Cardiac ventricle fibroblast (primary cell): ENCODE results near the gene BDKRB2. TPM values are rescaled to one million over a fixed set of nuclear protein-coding genes. Genes with fewer than 3 reads are reported as not detected.

Source experiments
- total RNA-seq: library from RNA; depleted of rRNA; stranded (reverse); fragments of >200 nt; gene quantifications from 2 replicates; pipeline ENCODE4 v1.2.3, GENCODE V29; 2015

Gene BDKRB2
- total RNA-seq: 6.0 and 6.7 TPM in 2 replicates

DNA sequence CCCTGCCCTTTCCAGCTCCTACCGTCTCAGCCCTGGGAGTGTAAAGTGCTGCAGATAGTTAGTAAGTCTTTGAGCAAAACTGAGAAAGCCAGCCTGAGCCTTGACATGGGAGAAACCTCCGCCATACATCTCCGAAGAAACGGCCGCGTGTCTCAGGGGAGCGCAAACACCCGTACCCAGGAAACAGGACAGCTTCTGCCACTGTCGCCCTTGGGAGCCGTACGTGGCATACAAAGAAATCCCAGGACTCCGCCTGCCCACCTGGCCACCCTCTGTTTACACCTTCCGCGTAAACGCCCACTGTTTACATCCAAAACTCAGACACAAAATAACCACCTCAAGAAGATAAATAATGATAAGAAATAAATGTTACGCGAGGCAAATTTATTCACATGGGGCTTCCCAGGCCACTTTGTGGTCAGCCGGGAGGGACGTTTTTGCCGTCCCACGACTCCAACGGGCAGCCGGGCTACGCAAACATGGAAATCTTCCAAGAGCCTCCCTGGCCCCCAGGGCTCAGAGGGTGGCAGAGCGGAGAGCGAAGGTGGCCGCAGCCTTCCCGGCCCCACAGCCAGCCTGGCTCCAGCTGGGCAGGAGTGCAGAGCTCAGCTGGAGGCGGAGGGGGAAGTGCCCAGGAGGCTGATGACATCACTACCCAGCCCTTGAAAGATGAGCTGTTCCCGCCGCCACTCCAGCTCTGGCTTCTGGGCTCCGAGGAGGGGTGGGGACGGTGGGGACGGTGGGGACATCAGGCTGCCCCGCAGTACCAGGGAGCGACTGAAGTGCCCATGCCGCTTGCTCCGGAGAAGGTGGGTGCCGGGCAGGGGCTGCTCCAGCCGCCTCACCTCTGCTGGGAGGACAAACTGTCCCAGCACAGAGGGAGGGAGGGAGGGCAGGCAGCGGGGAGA is at the start of gene BDKRB2:
TSS of gene BDKRB2 (plus strand) at position 689 of the 908 bp plus-strand sequence. CDS start 32,269 bp downstream, outside the sequence.

DNA sequence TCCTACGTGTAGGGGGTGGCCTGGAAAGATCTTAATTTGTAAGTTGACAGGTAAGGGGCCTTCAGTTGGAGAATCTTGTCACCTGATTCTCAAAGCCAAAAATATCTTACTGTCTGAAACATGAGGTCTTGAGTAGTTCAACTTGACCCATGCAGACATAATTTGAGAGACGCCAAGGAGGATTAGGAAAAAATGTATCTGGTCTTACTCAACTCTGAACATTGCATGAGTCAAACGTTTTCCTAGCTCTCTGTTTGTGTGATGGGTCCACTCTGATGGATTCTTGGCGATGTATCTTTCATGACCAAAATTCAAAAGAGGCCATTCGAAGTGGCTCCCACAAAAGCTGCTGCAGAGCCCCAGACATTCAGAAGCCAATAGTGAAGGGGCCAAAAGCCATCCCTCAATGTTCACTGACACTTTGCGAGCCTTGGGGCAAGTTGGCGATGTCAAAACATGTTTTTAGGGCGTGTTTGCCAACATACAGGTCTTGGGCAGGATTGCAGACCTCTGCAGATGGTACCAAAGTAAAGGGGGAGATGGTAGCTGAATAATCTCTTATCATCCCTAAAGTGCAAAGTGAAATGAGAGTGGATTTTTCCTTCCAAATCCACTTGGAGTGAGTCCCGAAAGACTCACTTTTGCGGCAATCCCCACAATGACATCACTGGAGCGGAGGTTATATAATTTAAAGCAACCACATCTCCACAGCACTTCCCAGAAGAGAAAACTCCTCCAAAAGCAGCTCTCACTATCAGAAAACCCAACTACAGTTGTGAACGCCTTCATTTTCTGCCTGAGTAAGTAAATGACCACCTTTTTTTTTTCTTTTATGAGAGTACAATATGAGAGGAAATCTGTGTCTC is 51.1 kb downstream of the BDKRB2 start, which contains the start of gene BDKRB1:
TSS of gene BDKRB1 (plus strand) at position 710 of the 866 bp plus-strand sequence. CDS start 7,473 bp downstream, outside the sequence.

Other genes with a start within 250 kb of the BDKRB2 start
- gene C14orf132, start 165.5 kb upstream of the BDKRB2 start, total RNA-seq: 23.0 and 23.3 TPM in 2 replicates
- gene BDKRB1, start 51.4 kb downstream of the BDKRB2 start, total RNA-seq: 0.12 and 0.59 TPM in 2 replicates
- gene ATG2B, start 158.5 kb downstream of the BDKRB2 start, total RNA-seq: 10.0 and 10.2 TPM in 2 replicates
- gene GSKIP, start 158.7 kb downstream of the BDKRB2 start, total RNA-seq: 7.9 and 8.4 TPM in 2 replicates
- gene AK7, start 187.3 kb downstream of the BDKRB2 start, total RNA-seq: 0.15 and 1.4 TPM in 2 replicates